GM21619 (cell line): ENCODE results near the gene COMT.
"Not testable (repeated sequence)": the region's sequence is repeated elsewhere in the genome, so short reads cannot be mapped to it uniquely, and the experiment has no call there.

Experiments
- ATAC-seq: cut with Tn5 transposase; IDR thresholded peaks from one replicate; pipeline ENCODE4 v1.9.1; 2021; ENCODE audit not compliant: unreplicated experiment

COMT gene

GRCh38 chr22:19928207-19928606, 13.4 kb upstream of the COMT start:
- ATAC-seq = no peak

DNA sequence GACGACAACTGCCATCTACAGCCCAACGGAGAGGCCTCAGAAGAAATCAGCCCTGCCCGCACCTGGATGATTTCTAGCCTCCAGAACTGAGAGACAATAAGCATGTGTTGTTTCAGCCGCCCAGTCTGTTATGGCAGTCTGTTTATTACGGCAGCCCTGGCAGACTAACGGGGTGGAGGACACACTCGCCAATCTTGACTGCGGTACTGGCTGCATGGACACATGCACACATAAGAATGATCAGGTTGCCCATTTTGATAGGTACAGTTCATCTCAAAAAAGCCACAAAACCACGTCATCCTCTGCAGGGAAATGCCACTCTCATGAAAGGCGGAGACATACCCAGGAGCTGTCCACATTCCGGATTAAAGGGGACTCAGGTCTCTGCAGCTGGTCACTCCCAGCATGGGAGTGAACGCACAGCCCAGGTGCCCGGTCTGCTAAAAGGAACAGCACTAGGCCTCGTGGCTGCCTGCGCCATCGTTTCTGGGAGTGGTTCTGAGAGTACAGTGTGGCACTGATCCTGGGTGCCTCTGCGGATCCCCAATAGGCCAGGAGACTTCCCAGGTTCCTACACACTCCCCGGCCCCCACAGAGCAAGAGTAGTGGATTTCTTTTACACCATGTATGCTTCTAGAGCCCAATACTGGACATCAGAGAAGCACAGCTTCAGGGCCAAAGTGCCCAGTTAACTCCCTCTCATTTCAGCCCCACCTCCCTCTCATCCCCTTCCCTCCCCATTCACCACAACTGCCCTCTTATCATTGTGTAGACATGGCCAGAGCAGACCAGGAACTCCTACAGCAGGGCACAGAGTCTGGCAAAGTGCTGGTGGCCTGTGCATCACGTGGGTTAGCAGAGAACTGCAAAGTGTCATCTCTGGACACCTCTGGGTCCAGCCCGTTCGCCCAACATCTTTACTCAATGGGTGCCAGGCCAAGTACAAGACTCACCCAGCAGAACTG, 11.7 kb upstream of the COMT start:
- no peak for ATAC-seq

DNA sequence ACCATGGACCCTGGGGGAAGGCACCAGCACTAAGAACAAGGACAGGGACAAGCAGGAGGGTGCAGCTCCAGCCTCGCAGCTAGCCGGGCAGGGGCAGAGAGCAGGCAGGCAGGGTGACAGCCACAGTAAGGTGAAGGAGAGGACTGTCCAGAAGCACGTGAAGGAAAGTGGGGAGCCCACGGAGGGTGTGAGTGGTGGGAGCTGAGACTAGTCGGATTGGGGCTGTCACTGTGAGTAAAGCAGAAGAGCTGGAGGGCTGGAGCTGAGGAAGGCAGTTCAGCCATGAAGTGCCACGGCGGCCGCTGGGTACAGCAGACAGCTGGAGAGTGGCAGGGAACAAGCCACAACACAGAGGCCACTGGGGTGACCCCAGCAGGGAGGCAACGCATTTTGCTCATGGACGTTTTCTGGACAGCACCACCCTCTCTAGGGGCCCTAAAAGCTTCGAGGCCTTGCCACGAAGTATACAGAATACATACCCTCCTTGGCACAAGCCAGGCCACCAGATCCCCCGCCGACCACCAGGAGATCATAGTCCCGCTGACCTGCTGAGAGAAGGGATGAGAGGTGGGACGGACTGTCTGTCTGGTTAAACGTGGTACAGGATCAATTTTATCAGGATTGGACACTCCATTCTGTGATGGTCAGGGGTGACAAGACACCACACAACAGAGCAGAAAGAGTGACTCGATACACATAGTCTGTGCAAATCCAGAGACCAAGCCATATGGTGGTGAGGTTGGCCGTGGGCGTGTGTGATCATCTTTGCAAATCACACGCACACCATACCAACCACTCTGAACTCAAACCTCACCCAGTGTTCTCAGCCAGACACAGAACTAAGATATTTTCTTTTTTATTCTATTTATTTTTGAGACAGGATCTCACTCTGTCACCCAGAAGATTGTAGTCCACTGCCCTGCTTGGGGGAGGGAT, 10.8 kb upstream of the COMT start:
- no peak for ATAC-seq

DNA sequence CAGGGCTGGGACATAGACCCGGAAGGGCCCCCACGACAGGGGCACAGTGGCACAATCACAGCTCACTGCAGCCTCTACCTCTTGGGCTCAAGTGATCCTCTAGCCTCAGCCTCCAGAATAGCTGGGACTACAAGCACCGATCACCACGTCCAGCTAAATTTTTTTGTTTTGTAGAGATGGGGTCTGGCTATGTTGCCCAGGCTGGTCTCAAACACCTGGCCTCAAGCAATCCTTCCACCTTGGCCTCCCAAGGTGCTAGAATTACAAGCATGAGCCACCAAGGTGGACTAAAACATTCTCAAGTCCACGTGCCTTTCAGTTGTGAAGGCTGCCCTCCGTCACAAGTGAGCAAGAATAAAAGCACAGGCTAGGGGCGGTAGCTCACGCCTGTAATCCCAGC, 10.1 kb upstream of the COMT start:
- ATAC-seq = no peak

GRCh38 chr22:19932367-19933206, 9.0 kb upstream of the COMT start:
- no peak for ATAC-seq

- no peak for ATAC-seq
Measured at GRCh38 chr22:19933341-19934241, 8.0 kb upstream of the COMT start.

DNA sequence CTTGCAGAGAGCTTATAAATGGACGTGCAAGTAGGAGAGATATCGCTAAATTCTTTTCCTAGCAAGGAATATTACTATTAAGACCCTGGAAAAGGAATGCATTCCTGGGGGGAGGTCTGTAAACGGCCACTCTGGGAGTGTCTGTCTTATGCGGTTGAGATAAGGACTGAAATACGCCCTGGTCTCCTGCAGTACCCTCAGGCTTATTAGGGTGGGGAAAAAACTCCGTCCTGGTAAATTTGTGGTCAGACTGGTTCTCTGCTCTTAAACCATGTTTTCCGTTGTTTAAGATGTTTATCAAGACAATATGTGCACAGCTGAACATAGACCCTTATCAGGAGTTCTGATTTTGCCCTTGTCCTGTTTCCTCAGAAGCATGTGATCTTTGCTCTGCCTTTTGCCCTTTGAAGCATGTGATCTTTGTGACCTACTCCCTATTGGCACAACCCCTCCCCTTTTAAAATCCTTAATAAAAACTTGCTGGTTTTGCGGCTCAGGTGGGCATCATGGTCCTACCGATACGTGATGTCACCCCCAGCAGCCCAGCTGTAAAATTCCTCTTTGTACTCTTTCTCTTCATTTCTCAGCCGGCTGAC, 6.4 kb upstream of the COMT start:
- not testable (repeated sequence) for ATAC-seq

- ATAC-seq = no peak
Measured at GRCh38 chr22:19936513-19936912, 5.1 kb upstream of the COMT start.

GRCh38 chr22:19937616-19938473, 3.7 kb upstream of the COMT start:
- no peak for ATAC-seq

- ATAC-seq = no peak
Measured at GRCh38 chr22:19940536-19941364, 822 bp upstream of the COMT start.

DNA sequence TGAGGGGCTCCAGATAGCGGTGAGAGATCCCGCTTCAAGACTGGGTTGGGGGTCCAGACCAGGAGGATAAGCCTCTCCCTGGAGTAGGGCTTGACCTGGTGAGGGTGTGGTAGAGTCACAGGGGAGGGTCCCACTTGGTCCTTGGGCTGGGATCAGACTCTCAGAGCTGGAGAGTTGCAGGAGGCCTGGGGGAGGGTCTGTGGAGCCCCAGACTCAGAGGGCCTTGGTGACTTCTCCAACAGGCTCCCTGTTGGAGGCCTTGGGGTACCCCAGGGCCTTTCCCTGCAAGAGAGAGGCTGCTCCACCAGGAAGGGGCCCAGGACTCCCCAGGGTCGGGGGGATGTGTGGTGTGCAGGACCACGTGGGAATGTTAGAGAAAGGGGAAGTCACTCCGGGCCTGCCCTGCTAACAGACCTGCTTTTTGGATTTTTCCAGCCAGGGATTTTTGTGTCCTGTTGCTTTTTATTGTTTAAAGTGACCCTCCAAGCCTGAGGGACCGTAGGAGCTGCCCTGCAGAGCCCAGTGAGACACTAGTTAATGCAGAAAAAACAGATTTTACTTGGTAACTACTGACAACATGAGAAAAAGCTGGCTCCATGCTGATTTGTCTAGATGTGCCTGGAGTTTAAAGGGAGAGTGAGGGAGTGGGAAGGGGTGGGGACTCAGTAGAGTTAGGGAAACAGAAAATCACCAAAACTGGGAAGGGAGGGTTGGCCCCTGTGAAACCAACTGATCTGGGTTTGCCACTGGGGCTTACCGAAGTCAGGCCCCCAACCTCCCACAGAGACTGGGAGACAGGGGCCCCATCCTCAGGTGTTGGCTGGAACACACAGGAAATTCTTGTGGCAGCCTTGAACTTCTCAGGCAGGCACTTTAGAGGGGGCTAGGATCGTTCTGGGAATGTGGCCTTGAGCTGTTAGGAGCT, 847 bp downstream of the COMT start:
- no peak for ATAC-seq

DNA sequence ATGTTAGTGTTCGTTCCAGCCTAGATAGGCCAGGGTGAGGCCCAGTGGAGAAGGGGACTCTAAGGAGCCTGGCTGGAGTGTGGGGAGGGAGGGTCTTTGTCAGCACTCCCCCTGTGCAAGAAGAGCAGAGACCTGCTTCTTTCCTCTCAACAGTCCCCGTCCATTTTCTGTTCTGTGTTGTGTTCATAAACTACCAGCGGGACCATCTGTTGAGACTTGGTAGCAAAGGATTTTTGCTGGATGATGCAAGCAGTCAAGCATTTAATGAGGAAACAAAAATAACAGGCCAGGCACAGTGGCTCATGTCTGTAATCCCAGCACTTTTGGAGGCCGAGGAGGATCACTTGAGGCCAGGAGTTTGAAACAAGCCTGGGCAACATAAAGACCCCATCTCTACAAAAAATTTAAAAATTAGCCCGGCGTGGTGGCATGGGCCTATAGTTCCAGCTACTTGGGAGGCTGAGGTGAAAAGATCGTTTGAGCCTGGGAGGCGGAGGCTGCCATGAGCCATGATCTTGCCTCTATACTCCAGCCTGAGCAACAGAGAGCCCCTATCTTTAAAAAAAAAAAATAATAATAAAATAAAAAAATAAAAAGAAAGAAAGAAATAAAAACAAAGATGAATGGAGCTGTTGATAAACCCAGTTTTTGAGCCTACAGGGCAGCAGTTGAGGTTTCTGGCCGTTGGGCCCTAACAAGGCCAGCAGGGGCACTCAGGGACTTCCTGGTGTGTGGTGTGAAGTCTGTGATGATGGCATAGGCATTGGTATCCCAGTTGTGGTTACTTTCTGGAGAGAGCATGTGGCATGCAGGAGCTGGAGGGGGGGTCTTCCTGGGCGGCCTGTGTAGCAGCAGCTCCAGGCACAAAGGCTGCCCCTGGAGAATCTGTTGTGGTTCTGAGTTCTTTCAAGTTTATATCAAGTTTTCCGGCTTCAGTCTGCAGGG, 1.8 kb downstream of the COMT start:
- no peak for ATAC-seq

DNA sequence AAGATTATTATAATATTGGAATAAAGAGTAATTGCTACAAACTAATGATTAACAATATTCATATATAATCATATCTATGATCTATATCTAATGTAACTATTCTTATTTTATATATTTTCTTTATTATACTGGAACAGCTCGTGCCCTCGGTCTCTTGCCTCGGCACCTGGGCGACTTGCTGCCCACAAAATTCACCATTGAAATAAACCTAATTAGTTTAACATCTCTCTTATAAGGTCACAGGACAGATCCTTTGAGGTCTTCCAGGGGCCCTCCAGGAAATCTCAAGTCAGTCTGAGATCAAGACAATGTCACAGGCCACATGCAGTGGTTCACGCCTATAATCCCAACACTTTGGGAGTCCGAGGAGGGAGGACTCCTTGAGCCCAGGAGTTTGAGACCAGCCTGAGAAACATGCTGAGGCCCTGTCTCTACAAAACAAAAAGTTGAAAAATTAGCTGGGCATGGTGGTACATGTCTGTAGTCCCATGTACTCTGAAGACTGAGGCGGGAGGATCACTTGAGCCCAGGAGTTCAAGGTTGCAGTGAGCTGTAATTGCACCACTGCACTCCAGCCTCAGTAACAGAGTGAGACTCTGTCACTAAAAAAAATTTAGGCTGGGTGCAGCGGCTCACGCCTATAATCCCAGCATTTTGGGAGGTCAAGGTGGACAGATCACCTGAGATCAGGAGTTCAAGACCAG, 6.6 kb downstream of the COMT start:
- ATAC-seq = no peak

GRCh38 chr22:19951346-19951745, 9.8 kb downstream of the COMT start:
- no peak for ATAC-seq
